Measurements from ENCODE around the gene S100A4.
A peak's percentile ranks its signal among the peaks of the same experiment; 100 is the strongest.

The S100A4 gene

DNA sequence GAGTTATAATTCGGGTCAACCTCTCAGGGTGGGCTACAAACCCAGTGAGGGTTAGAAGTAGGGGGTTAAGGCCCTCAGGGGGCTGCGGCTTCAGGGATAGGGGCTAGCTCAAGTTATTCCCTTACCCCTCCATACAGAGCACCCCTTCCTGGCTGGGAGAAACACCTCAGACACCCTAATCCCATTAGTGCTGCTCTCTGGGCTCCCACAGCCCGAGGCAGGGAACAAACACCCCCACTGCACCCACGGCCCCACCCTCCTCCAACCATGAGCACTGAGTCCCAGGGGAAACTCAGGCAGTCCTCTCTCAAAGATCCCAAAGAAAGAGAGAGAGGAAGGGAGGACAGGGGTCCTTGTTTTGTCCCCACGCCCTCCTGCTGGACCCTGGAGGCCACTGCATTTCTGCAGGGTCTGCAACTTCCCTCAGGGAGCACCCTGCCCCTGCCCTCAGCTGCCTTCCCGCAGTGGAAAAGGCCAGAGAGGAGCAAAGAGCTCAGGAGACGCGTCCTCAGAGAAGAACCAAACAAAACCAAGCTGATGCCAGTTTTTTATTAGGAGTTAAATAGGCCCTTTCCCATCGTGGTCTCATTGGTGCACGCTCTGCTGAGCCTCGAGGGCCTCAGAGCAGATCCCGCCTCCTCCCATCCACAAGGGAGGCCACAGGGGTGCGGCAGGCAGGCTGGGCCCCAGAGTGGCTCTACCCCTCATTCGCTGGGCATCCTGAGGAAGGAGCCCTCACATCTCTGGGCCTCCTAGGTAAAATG is 1.4 kb upstream of the S100A4 start:
- CTCF ChIA-PET = interaction anchor here (0.5 kb wide), 1 partner anchor 1097 kb away, joined by 3 read pairs; no protein-coding TSS in a partner anchor

DNA sequence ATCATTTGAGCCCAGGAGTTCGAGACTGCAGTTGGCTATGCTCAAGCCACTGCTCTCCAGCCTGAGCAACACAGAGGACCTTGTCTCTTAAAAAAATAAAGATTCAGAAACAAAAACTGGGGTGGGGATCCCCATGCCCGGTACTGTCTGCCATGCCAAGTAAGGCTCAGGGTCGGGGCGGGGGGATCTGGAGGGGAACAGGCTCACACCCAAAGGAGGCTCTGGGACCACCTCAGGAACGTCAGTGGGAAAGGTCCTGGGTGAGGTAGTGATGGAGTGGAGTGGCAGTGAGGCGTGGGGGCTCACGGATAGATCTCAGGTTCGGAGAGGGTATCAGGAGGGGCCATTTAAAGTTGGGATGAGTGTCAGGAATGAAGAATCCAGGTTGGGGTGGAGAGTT is 765 bp upstream of the S100A4 start:
- TF ChIP-seq, protein P1, sequence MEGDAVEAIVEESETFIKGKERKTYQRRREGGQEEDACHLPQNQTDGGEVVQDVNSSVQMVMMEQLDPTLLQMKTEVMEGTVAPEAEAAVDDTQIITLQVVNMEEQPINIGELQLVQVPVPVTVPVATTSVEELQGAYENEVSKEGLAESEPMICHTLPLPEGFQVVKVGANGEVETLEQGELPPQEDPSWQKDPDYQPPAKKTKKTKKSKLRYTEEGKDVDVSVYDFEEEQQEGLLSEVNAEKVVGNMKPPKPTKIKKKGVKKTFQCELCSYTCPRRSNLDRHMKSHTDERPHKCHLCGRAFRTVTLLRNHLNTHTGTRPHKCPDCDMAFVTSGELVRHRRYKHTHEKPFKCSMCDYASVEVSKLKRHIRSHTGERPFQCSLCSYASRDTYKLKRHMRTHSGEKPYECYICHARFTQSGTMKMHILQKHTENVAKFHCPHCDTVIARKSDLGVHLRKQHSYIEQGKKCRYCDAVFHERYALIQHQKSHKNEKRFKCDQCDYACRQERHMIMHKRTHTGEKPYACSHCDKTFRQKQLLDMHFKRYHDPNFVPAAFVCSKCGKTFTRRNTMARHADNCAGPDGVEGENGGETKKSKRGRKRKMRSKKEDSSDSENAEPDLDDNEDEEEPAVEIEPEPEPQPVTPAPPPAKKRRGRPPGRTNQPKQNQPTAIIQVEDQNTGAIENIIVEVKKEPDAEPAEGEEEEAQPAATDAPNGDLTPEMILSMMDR (conservative IDR thresholded peaks at IDR 0.05; ENCODE audit: low read depth) = no peak
- no peak for DNase-seq (ENCODE audit: low spot score)
- POLR2A ChIA-PET (ENCODE audit: low non-redundant PET) = interaction anchor here (1.6 kb wide), 1 partner anchor 16 kb away, joined by 4 read pairs; no protein-coding TSS in a partner anchor
- CTCF ChIA-PET = interaction anchor here (0.5 to 1.6 kb wide), 2 partner anchors 21 to 1098 kb away, joined by 3 to 4 read pairs; no protein-coding TSS in a partner anchor
- H3K27ac ChIP-seq = peak overlapping the region; percentile 96

More for the DNA sequence above, 1.4 kb upstream of the S100A4 start:
- peak overlapping the region; percentile 96 for H3K27ac ChIP-seq
- POLR2A ChIA-PET (ENCODE audit: low non-redundant PET) = interaction anchor here (0.6 to 1.6 kb wide), 2 partner anchors 14 to 15 kb away, joined by 3 to 4 read pairs; no protein-coding TSS in a partner anchor
- TF ChIP-seq, protein P1 (conservative IDR thresholded peaks at IDR 0.05; ENCODE audit: low read depth) = no peak
- no peak for DNase-seq (ENCODE audit: low spot score)

DNA sequence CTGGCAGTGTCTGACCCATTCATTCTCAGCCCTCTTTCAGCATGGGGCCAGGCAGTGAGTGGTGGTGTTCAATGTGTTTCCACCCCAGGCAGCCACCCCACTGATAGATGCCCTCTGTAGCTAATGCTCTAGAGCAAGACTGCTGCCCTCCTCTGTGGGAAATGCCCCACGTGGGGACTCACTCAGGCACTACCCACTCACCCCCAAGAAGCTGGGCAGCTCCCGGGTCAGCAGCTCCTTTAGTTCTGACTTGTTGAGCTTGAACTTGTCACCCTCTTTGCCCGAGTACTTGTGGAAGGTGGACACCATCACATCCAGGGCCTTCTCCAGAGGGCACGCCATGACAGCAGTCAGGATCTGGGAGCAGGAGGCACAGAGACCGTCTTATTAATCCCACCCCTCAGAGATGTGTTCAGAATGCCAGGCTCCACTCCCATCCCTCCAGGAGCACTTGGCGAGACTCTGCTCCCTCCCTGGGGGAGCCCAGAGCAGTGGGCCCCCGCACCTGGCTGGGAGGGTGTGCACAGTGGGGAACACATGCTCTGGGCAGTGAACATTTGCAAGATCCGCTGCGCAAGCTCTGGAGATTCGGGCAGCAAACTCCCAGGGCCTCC is 1.0 kb downstream of the S100A4 start:
- no peak for DNase-seq (ENCODE audit: low spot score)
- POLR2A ChIA-PET (ENCODE audit: low non-redundant PET) = interaction anchor here (0.9 to 1.5 kb wide), 2 partner anchors 10 to 19 kb away, joined by 3 to 6 read pairs; no protein-coding TSS in a partner anchor
- CTCF ChIA-PET = interaction anchor here (0.9 to 1.6 kb wide), 3 partner anchors 23 to 73 kb away, joined by 3 to 10 read pairs (median 4); no protein-coding TSS in a partner anchor
- peak overlapping the region; percentile 96 for H3K27ac ChIP-seq
- TF ChIP-seq, protein P1 (conservative IDR thresholded peaks at IDR 0.05; ENCODE audit: low read depth) = no peak

DNA sequence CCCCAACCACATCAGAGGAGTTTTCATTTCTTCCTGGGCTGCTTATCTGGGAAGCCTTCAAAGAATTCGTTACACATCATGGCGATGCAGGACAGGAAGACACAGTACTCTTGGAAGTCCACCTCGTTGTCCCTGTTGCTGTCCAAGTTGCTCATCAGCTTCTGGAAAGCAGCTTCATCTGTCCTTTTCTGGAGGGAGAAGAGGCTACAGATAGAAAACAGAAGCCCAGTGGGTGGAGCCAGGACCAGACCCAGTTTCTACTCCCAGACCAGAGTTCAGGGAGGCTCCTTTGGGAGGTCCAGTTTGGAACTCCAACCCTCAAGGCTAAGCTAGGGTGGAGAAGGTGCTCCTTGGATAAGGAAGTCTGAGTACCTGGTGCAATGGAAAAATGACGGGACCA is 1.9 kb downstream of the S100A4 start:
- TF ChIP-seq, protein P1 (conservative IDR thresholded peaks at IDR 0.05; ENCODE audit: low read depth) = no peak
- no peak for DNase-seq (ENCODE audit: low spot score)

DNA sequence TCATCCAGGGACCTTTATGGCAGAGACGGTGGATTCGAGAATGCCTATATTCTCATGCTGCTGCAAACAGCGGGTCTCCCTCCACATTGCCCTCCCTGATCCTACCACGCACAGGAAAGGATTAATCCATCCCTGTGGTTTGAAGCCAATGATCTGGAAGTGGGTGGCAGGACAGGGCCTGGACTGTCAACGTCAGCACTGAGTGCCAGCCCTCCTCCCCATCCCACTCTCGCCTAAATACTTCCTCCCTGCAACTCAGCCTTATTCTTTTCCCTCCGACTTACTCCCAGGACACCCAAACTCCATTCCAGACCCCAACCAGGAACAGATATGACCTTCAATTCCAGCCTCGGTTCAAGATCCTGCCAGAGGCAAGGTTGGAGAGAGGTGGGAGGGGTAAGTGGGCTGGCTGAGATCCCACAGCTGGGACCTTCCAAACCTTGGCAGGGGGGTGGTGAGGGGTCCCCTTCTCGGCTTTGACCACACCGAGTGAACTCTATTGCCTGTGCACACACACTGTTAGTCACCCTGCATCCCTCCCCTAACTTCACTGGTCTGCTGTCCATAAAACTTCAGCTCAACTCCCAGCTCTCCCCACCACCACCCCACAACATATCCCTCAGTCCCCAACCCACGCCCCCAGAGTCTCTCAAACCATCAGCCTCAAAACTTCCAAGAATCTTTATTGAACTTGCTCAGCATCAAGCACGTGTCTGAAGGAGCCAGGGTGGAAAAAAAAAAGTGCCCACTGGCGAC is 2.5 kb downstream of the S100A4 start:
- POLR2A ChIA-PET (ENCODE audit: low non-redundant PET) = no interaction called here
- no peak for DNase-seq (ENCODE audit: low spot score)
- CTCF ChIA-PET = no interaction called here
- H3K27ac ChIP-seq = peak overlapping the region; percentile 96
- TF ChIP-seq, protein P1 (conservative IDR thresholded peaks at IDR 0.05; ENCODE audit: low read depth) = no peak

More for the DNA sequence above, 1.9 kb downstream of the S100A4 start:
- CTCF ChIA-PET = no interaction called here
- peak overlapping the region; percentile 96 for H3K27ac ChIP-seq
- POLR2A ChIA-PET (ENCODE audit: low non-redundant PET) = no interaction called here

All from RWPE1 (cell line).